ENCODE data around the gene SPATA18. TPM values are rescaled to one million over a fixed set of nuclear protein-coding genes. Genes with fewer than 3 reads are reported as not detected.

The SPATA18 gene
- total and polyA plus RNA-seq, 2 experiments from 2014 or later, result 13.7 to 14.3 TPM

DNA sequence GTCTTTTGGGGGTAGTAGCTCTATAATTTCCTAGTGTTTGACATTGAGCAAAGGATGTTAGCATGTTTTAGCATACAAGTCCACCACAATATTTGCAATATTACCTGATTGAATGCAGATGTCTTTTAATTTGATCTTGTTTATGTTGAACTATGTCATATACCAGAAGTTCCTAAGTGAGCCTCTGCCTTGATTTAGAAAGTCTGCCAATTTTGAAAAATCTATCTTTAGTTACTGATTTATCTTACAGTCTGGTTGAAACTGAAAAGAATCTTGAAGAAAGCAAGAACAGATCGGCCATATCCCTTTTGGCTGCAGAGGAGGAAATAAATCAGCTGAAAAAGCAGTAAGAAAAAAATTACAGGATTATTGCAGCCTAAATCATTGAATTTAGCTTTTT is 18.5 kb downstream of the SPATA18 start:
- Histone ChIP-seq H3K36me3 (ENCODE audit: low read depth) (no peaks in the 10 kb centered on the region; the same call in 1 of the 2 replicates), H3K9me2 (ENCODE audit: insufficient read depth) (no peaks in the 10 kb centered on the region), H3K4me2 (ENCODE audit: unreplicated experiment) (no peak overlapping the region), H3K4me1 (ENCODE audit: insufficient read depth) (no peaks in the 10 kb centered on the region), H3K79me2 (ENCODE audit: insufficient read depth) (no peaks in the 10 kb centered on the region), H3K4me3 (no peak overlapping the region), H2AFZ (no peak overlapping the region), H3K9me3 (ENCODE audit: low read depth) (no peaks in the 10 kb centered on the region), H3K27ac (no peak overlapping the region), H3K9ac (no peak overlapping the region), H3F3A (ENCODE audit: insufficient read depth) (no peaks in the 10 kb centered on the region), H4K20me1 (ENCODE audit: insufficient read depth) (no peaks in the 10 kb centered on the region), H3K27me3 (replicated peaks; ENCODE audit: insufficient read depth) (no peaks in the 10 kb centered on the region)
- TF ChIP-seq EZH2phosphoT487 (IDR thresholded peaks at IDR 0.05; ENCODE audit: insufficient read depth, low read depth), result no peak
- no peak for TF ChIP-seq EZH2 (IDR thresholded peaks at IDR 0.05; ENCODE audit: insufficient read depth, poor library complexity, severe bottlenecking)
- in situ Hi-C loops (cut with MboI), result no loop called here
- 94 to 97% methylated on average over 1 of the region's 1 CpG for WGBS, 2 experiments (ENCODE audit: low coverage in 1 of 2, low lambda C conversion rate in 2 of 2, missing lambda C conversion rate in 2 of 2)
- DNase-seq, result no peak

GRCh38 chr4:52071791-52072546 is 20.9 kb downstream of the SPATA18 start:
- 95 to 96% methylated on average over 10 of the region's 10 CpGs for WGBS, 2 experiments (ENCODE audit: low coverage in 1 of 2, low lambda C conversion rate in 2 of 2, missing lambda C conversion rate in 2 of 2)
- Histone ChIP-seq H3K36me3 (ENCODE audit: low read depth) (no peaks in the 10 kb centered on the region; the same call in 1 of the 2 replicates), H3K27me3 (replicated peaks; ENCODE audit: insufficient read depth) (no peaks in the 10 kb centered on the region), H3F3A (ENCODE audit: insufficient read depth) (no peaks in the 10 kb centered on the region), H4K20me1 (ENCODE audit: insufficient read depth) (no peaks in the 10 kb centered on the region), H3K9me3 (ENCODE audit: low read depth) (no peaks in the 10 kb centered on the region), H3K4me1 (ENCODE audit: insufficient read depth) (no peaks in the 10 kb centered on the region), H3K4me2 (ENCODE audit: unreplicated experiment) (no peak overlapping the region), H3K79me2 (ENCODE audit: insufficient read depth) (no peaks in the 10 kb centered on the region), H3K9ac (no peak overlapping the region), H2AFZ (no peak overlapping the region), H3K4me3 (no peak overlapping the region), H3K27ac (no peak overlapping the region), H3K9me2 (ENCODE audit: insufficient read depth) (no peaks in the 10 kb centered on the region)
- TF ChIP-seq EZH2 (IDR thresholded peaks at IDR 0.05; ENCODE audit: insufficient read depth, poor library complexity, severe bottlenecking) (no peak), EZH2phosphoT487 (IDR thresholded peaks at IDR 0.05; ENCODE audit: insufficient read depth, low read depth) (no peak)
- no peak for DNase-seq
- in situ Hi-C loops (cut with MboI), result no loop called here

GRCh38 chr4:52076731-52077130 is 25.6 kb downstream of the SPATA18 start:
- no peak overlapping the region for H3K4me2 ChIP-seq (ENCODE audit: unreplicated experiment)
- no peak for DNase-seq
- H3K27ac ChIP-seq, result no peak overlapping the region
- no peaks in the 10 kb centered on the region for H3K9me3 ChIP-seq (ENCODE audit: low read depth)
- no peaks in the 10 kb centered on the region for H4K20me1 ChIP-seq (ENCODE audit: insufficient read depth)
- no peaks in the 10 kb centered on the region for H3K36me3 ChIP-seq (ENCODE audit: low read depth)
- in situ Hi-C loops (cut with MboI), result no loop called here
- H3K27me3 ChIP-seq (replicated peaks; ENCODE audit: insufficient read depth), result no peaks in the 10 kb centered on the region
- no peaks in the 10 kb centered on the region for H3K79me2 ChIP-seq (ENCODE audit: insufficient read depth)
- TF ChIP-seq EZH2 (IDR thresholded peaks at IDR 0.05; ENCODE audit: insufficient read depth, poor library complexity, severe bottlenecking) (no peak), EZH2phosphoT487 (IDR thresholded peaks at IDR 0.05; ENCODE audit: insufficient read depth, low read depth) (no peak)
- 86 to 88% methylated on average over 26 of the region's 26 CpGs for WGBS, 2 experiments (ENCODE audit: low coverage in 1 of 2, low lambda C conversion rate in 2 of 2, missing lambda C conversion rate in 2 of 2)
- H3K4me1 ChIP-seq (ENCODE audit: insufficient read depth), result no peaks in the 10 kb centered on the region
- H3K9ac ChIP-seq, result no peak overlapping the region
- H2AFZ ChIP-seq, result no peak overlapping the region
- no peak overlapping the region for H3K4me3 ChIP-seq
- H3K9me2 ChIP-seq (ENCODE audit: insufficient read depth), result no peaks in the 10 kb centered on the region
- no peaks in the 10 kb centered on the region for H3F3A ChIP-seq (ENCODE audit: insufficient read depth)

GRCh38 chr4:52079659-52080058 is 28.6 kb downstream of the SPATA18 start:
- Histone ChIP-seq H3K36me3 (ENCODE audit: low read depth) (no peaks in the 10 kb centered on the region), H3K9me2 (ENCODE audit: insufficient read depth) (no peaks in the 10 kb centered on the region; the same call in 1 of the 2 replicates), H4K20me1 (ENCODE audit: insufficient read depth) (no peaks in the 10 kb centered on the region), H3K9ac (no peak overlapping the region), H3K4me1 (ENCODE audit: insufficient read depth) (no peaks in the 10 kb centered on the region), H3K9me3 (ENCODE audit: low read depth) (no peaks in the 10 kb centered on the region), H2AFZ (no peak overlapping the region), H3K4me3 (no peak overlapping the region), H3K4me2 (ENCODE audit: unreplicated experiment) (no peak overlapping the region), H3K79me2 (ENCODE audit: insufficient read depth) (no peaks in the 10 kb centered on the region), H3F3A (ENCODE audit: insufficient read depth) (no peaks in the 10 kb centered on the region), H3K27ac (no peak overlapping the region), H3K27me3 (replicated peaks; ENCODE audit: insufficient read depth) (no peaks in the 10 kb centered on the region)
- TF ChIP-seq EZH2phosphoT487 (IDR thresholded peaks at IDR 0.05; ENCODE audit: insufficient read depth, low read depth) (no peak), EZH2 (IDR thresholded peaks at IDR 0.05; ENCODE audit: insufficient read depth, poor library complexity, severe bottlenecking) (no peak)
- WGBS, 2 experiments (ENCODE audit: low coverage in 1 of 2, low lambda C conversion rate in 2 of 2, missing lambda C conversion rate in 2 of 2), result 82 to 88% methylated on average over 2 of the region's 2 CpGs
- no peak for DNase-seq
- in situ Hi-C loops (cut with MboI), result no loop called here

Measured in GM23248 (cell line).